GM12878 (cell line): ENCODE data around the gene KCNN3. TPM values are rescaled to one million over a fixed set of nuclear protein-coding genes. Genes with fewer than 3 reads are reported as not detected.

Experiments used
- ATAC-seq: fragments of 200-7000 bp; cut with Tn5 transposase; 3 replicates; pipeline ENCODE4 v1.9.1; 2020; ENCODE audit warnings: mild to moderate bottlenecking, moderate library complexity
- BruUV-seq: library from RNA; stranded (reverse); fragments of 400-500 nt; replicated peaks from 2 replicates; lab custom pipeline; 2021; lab: Mats Ljungman, UMichigan
- CTCF ChIA-PET: fragments of 300-600 bp; sonication (Branson Sonifier 250); formaldehyde crosslinking; extraction: SDS; loops from one replicate; lab custom pipeline; 2021; ENCODE audit warnings: inconsistent platforms; lab: Yijun Ruan, JAX
- POLR2A ChIA-PET: fragments of 350-600 bp; formaldehyde crosslinking; extraction: SDS; loops from one replicate; lab custom pipeline; 2021; ENCODE audit warnings: inconsistent platforms; lab: Charles Lee
- RAD21 ChIA-PET: fragments of 300-600 bp; sonication (Branson Sonifier 250); formaldehyde crosslinking; loops from one replicate; lab custom pipeline; 2023; ENCODE audit warnings: antibody characterized with exemption; ENCODE audit not compliant: unreplicated experiment; lab: Charles Lee
- SMC1A ChIA-PET: fragments of 300-600 bp; sonication (Branson Sonifier 250); formaldehyde crosslinking; loops from one replicate; lab custom pipeline; 2023; ENCODE audit not compliant: unreplicated experiment, uncharacterized antibody; lab: Charles Lee
- DNase-seq: peaks from one replicate; pipeline ENCODE4 v3.0.0-alpha.2; 2011; ENCODE audit warnings: low read depth, low spot score
- FAIRE-seq: peaks from 3 replicates; lab custom pipeline; 2011; peaks lifted over from hg19 to GRCh38; lab: Jason Lieb, UNC
- H2AFZ ChIP-seq: 2 replicates; pipeline ENCODE4 v1.6.0; 2011; ENCODE audit warnings: low read depth, low read length, control low read depth; ENCODE audit not compliant: control insufficient read depth
- H3K27ac ChIP-seq: 2 replicates; pipeline ENCODE4 v1.5.1; 2011; ENCODE audit warnings: control low read depth; ENCODE audit not compliant: control insufficient read depth, insufficient read depth
- H3K27me3 ChIP-seq, 2 experiments: replicated peaks in 1 of 2; 2 replicates each; pipeline versions ENCODE4 v1.6.0 to v1.6.1; 2011; ENCODE audit warnings: low read length in 1 of 2; ENCODE audit not compliant: control insufficient read depth in 2 of 2, insufficient read depth in 2 of 2
- H3K36me3 ChIP-seq, 2 experiments: 2 replicates each; pipeline ENCODE4 v1.5.1; 2011; ENCODE audit warnings: low read length in 1 of 2; ENCODE audit not compliant: control insufficient read depth in 2 of 2, insufficient read depth in 2 of 2
- H3K4me1 ChIP-seq: 2 replicates; pipeline ENCODE4 v1.6.1; 2011; ENCODE audit warnings: mild to moderate bottlenecking, low read length, moderate library complexity, mixed read lengths; ENCODE audit not compliant: control insufficient read depth, insufficient read depth
- H3K4me2 ChIP-seq: 2 replicates; pipeline ENCODE4 v1.6.0; 2011; ENCODE audit warnings: control low read depth; ENCODE audit not compliant: control insufficient read depth, insufficient read depth
- H3K4me3 ChIP-seq: fragments of 200-600 bp; sonication (generic); 2 replicates; pipeline ENCODE4 v1.5.1; 2016
- H3K79me2 ChIP-seq: 2 replicates; pipeline ENCODE4 v1.6.0; 2011; ENCODE audit warnings: low read length; ENCODE audit not compliant: control insufficient read depth, insufficient read depth
- H3K9ac ChIP-seq: 2 replicates; pipeline ENCODE4 v1.8.0; 2011; ENCODE audit warnings: low read length, control low read depth, mixed read lengths; ENCODE audit not compliant: control insufficient read depth, insufficient read depth
- H3K9me3 ChIP-seq: replicated peaks from 3 replicates; pipeline ENCODE4 v1.5.1; 2011; ENCODE audit warnings: mild to moderate bottlenecking, low read length; ENCODE audit not compliant: control insufficient read depth, insufficient read depth
- H4K20me1 ChIP-seq: 2 replicates; pipeline ENCODE4 v1.6.0; 2011; ENCODE audit not compliant: control insufficient read depth, insufficient read depth
- ASH2L ChIP-seq: fragments of 300-600, 200-600 bp; sonication (generic); IDR thresholded peaks from 2 replicates; pipeline ENCODE4 v1.6.1; 2017; ENCODE audit warnings: low read depth, mild to moderate bottlenecking, borderline replicate concordance
- CHD1 ChIP-seq: IDR thresholded peaks from 2 replicates; pipeline ENCODE4 v1.6.1; 2012; ENCODE audit warnings: low read depth, low read length, improper control_type of control experiment
- CUX1 ChIP-seq: IDR thresholded peaks from 2 replicates; pipeline ENCODE4 v1.6.1; 2012; ENCODE audit warnings: improper control_type of control experiment, low read depth, low read length; ENCODE audit not compliant: insufficient replicate concordance
- E4F1 ChIP-seq: fragments of 450-650 bp; IDR thresholded peaks from 2 replicates; pipeline ENCODE4 v1.6.1; 2018; ENCODE audit warnings: borderline replicate concordance, mild to moderate bottlenecking; ENCODE audit not compliant: partially characterized antibody
- MLLT1 ChIP-seq: fragments of 450-650 bp; IDR thresholded peaks from 2 replicates; pipeline ENCODE4 v1.6.1; 2016; ENCODE audit warnings: mild to moderate bottlenecking
- MYB ChIP-seq: fragments of 150-350 bp; IDR thresholded peaks from 2 replicates; pipeline ENCODE4 v1.6.1; 2014; ENCODE audit warnings: mild to moderate bottlenecking, low read depth, low read length, borderline replicate concordance
- RAD21 ChIP-seq: IDR thresholded peaks from 2 replicates; pipeline ENCODE4 v1.6.1; 2011; ENCODE audit warnings: mild to moderate bottlenecking, low read depth, low read length, moderate library complexity; ENCODE audit not compliant: insufficient read depth
- RUNX3 ChIP-seq: IDR thresholded peaks from 2 replicates; pipeline ENCODE4 v1.6.1; 2012; ENCODE audit warnings: low read length, inconsistent platforms
- SMC3 ChIP-seq: IDR thresholded peaks from 2 replicates; pipeline ENCODE4 v1.6.1; 2011; ENCODE audit warnings: low read length, improper control_type of control experiment, borderline replicate concordance
- TARDBP ChIP-seq: IDR thresholded peaks from 2 replicates; pipeline ENCODE4 v1.6.1; 2016; ENCODE audit warnings: borderline replicate concordance
- WGBS: methylation state at CpG from one replicate; pipeline ENCODE4 v1.1.6; 2016; ENCODE audit warnings: low lambda C conversion rate; ENCODE audit not compliant: insufficient replicate concordance, insufficient coverage; ENCODE audit errors: missing lambda C conversion rate; 5-methylcytosine and 5-hydroxymethylcytosine counted together
- in situ Hi-C: fragments of 300-500 bp; cut with MboI; formaldehyde crosslinking; loops from 9 replicates; pipeline ENCODE4 v1.14.3; 2018; ENCODE audit warnings: mixed read lengths
- intact Hi-C: fragments of 100-400 bp; cut with micrococcal nuclease; formaldehyde crosslinking; loops from one replicate; pipeline ENCODE4 v1.14.2; 2022; ENCODE audit not compliant: unreplicated experiment
- polyA plus RNA-seq, 11 experiments: library from polyadenylated mRNA; depleted of rRNA in 4 of 11; unstranded in 6 of 11; stranded (reverse) in 5 of 11; fragments of >200 nt; fragmentation: Nextera tagmentation in 4 of 11; fragmentation: Illumina TruSeq in 1 of 11; extraction: Ambion mirVana in 4 of 11; extraction: Trizol in 1 of 11; gene quantifications; 1 replicate in 1 of 11; 2 replicates in 10 of 11; pipeline versions ENCODE4 v1.2.1 to v1.2.3, GENCODE V29; 2011 to 2016; ENCODE audit warnings: inconsistent platforms in 2 of 11, missing spikeins in 2 of 11, low read depth in 1 of 11
- total RNA-seq, 4 experiments: library from RNA; depleted of rRNA in 3 of 4; stranded (reverse); fragments of >200 nt in 3 of 4; fragmentation: Illumina TruSeq in 1 of 4; extraction: Trizol in 1 of 4; gene quantifications; 2 replicates each; pipeline versions ENCODE4 v1.2.1 to v1.2.3, GENCODE V29; 2013 to 2021

Gene KCNN3
- total and polyA plus RNA-seq, 10 of the 15 experiments (the other 5 are each of a cell fraction or from before 2014, with no cell fraction given) = 3.5 to 26.4 (median 14.9) TPM

GRCh38 chr1:154856049-154856448 lies 14.0 kb downstream of the KCNN3 start:
- FAIRE-seq = no peak
- no peak for DNase-seq
- CTCF ChIA-PET = interaction anchor here (0.9 to 3.1 kb wide), 9 partner anchors 11 to 187 kb away, joined by 3 to 26 read pairs (median 4); no protein-coding TSS in a partner anchor
- intact Hi-C loops = loop anchor here (5.0 kb wide), 1 partner anchor 34 kb away; no protein-coding TSS in a partner anchor
- no TSS peak for BruUV-seq
- H3K9ac ChIP-seq = no peak overlapping the region
- WGBS = 74% methylated on average over 10 of the region's 10 CpGs
- POLR2A ChIA-PET = interaction anchor here (0.8 to 11.8 kb wide), 4 partner anchors 11 to 87 kb away, joined by 3 to 204 read pairs (median 6); partner anchors contain the start of gene KCNN3
- no peaks in the 10 kb centered on the region for H3K27me3 ChIP-seq
- H3K4me1 ChIP-seq = peaks cover 40% of the 10 kb centered on the region
- H3K4me3 ChIP-seq = peak overlapping the region; percentile 84; the same call in 1 of the 2 replicates
- H3K4me2 ChIP-seq = peak overlapping the region; percentile 98
- H3K27ac ChIP-seq = peak overlapping the region; percentile 79; the same call in 1 of the 2 replicates
- H2AFZ ChIP-seq = no peak overlapping the region
- SMC1A ChIA-PET = interaction anchor here (0.7 to 6.3 kb wide), 15 partner anchors 12 to 186 kb away, joined by 3 to 101 read pairs (median 4); partner anchors contain the start of gene KCNN3
- no peak for ATAC-seq
- RAD21 ChIA-PET = interaction anchor here (0.8 to 11.6 kb wide), 8 partner anchors 13 to 186 kb away, joined by 3 to 254 read pairs (median 9); partner anchors contain the start of gene KCNN3
- no peaks in the 10 kb centered on the region for H3K9me3 ChIP-seq
- H3K79me2 ChIP-seq = peaks cover 62% of the 10 kb centered on the region
- no peaks in the 10 kb centered on the region for H4K20me1 ChIP-seq
- in situ Hi-C loops = no loop called here
- no peaks in the 10 kb centered on the region; a peak in 1 of 4 replicates for H3K36me3 ChIP-seq
- TF ChIP-seq E4F1 (no peak), RAD21 (0 out of 2 replicates have a peak, but pooled peaks have one; percentile 17), ASH2L (no peak), CUX1 (no peak), TARDBP (no peak), SMC3 (0 out of 2 replicates have a peak, but pooled peaks have one; percentile 6), RUNX3 (no peak), CHD1 (no peak), MYB (no peak), MLLT1 (0 out of 2 replicates have a peak, but pooled peaks have one; percentile 45)
